H9 (cell line): ENCODE measurements around the gene RFX4. TPM values are rescaled to one million over a fixed set of nuclear protein-coding genes. Genes with fewer than 3 reads are reported as not detected.

ENCODE experiments used
- DNase-seq: peaks from one replicate; pipeline ENCODE4 v3.0.0-alpha.2; 2017
- H2AFZ ChIP-seq: one replicate; pipeline ENCODE4 v1.6.1; 2013; ENCODE audit warnings: mild to moderate bottlenecking, low read length, control low read depth, moderate library complexity
- H2AK5ac ChIP-seq: 2 replicates; pipeline ENCODE4 v1.6.1; 2013; ENCODE audit warnings: low read length, control low read depth, mixed read lengths; ENCODE audit not compliant: insufficient read length
- H2BK120ac ChIP-seq: one replicate; pipeline ENCODE4 v1.6.1; 2013; ENCODE audit warnings: low read depth, mild to moderate bottlenecking, low read length, control low read depth, inconsistent platforms; ENCODE audit not compliant: poor library complexity, severe bottlenecking
- H2BK12ac ChIP-seq: 2 replicates; pipeline ENCODE4 v1.6.1; 2013; ENCODE audit warnings: low read length, control low read depth, mixed read lengths, low read depth; ENCODE audit not compliant: insufficient read length
- H2BK15ac ChIP-seq: 2 replicates; pipeline ENCODE4 v1.6.1; 2013; ENCODE audit warnings: low read depth, low read length, control low read depth
- H2BK20ac ChIP-seq: one replicate; pipeline ENCODE4 v1.6.1; 2013; ENCODE audit warnings: low read depth, mild to moderate bottlenecking, low read length, control low read depth, inconsistent platforms; ENCODE audit not compliant: poor library complexity, severe bottlenecking
- H2BK5ac ChIP-seq: 2 replicates; pipeline ENCODE4 v1.6.1; 2013; ENCODE audit warnings: low read length, control low read depth, mixed read lengths; ENCODE audit not compliant: insufficient read length
- H3K14ac ChIP-seq: 2 replicates; pipeline ENCODE4 v1.6.1; 2013; ENCODE audit warnings: low read length, control low read depth; ENCODE audit not compliant: insufficient read depth
- H3K18ac ChIP-seq: 2 replicates; pipeline ENCODE4 v1.6.1; 2013; ENCODE audit warnings: low read depth, mild to moderate bottlenecking, mixed read lengths, low read length, control low read depth; ENCODE audit not compliant: insufficient read length
- H3K23ac ChIP-seq: 2 replicates; pipeline ENCODE4 v1.6.1; 2013; ENCODE audit warnings: low read length, control low read depth, mixed read lengths, low read depth; ENCODE audit not compliant: insufficient read length
- H3K23me2 ChIP-seq: 2 replicates; pipeline ENCODE4 v1.6.1; 2013; ENCODE audit warnings: low read depth, mild to moderate bottlenecking, mixed read lengths, low read length, control low read depth; ENCODE audit not compliant: insufficient read length, poor library complexity, severe bottlenecking
- H3K27ac ChIP-seq: 2 replicates; pipeline ENCODE4 v1.5.1; 2013; ENCODE audit warnings: low read length, control low read depth, mixed read lengths, low read depth; ENCODE audit not compliant: insufficient read length
- H3K27me3 ChIP-seq: 2 replicates; pipeline ENCODE4 v1.6.1; 2013; ENCODE audit warnings: low read length, control low read depth, inconsistent platforms; ENCODE audit not compliant: insufficient read depth
- H3K4ac ChIP-seq: 2 replicates; pipeline ENCODE4 v1.6.1; 2013; ENCODE audit warnings: low read depth, mild to moderate bottlenecking, control low read depth, inconsistent platforms, low read length, moderate library complexity
- H3K4me1 ChIP-seq: 2 replicates; pipeline ENCODE4 v1.6.1; 2013; ENCODE audit warnings: low read length, control low read depth, inconsistent platforms; ENCODE audit not compliant: insufficient read depth
- H3K4me2 ChIP-seq: 2 replicates; pipeline ENCODE4 v1.6.1; 2013; ENCODE audit warnings: low read length, control low read depth, mixed read lengths; ENCODE audit not compliant: insufficient read length, insufficient read depth
- H3K56ac ChIP-seq: 2 replicates; pipeline ENCODE4 v1.6.1; 2013; ENCODE audit warnings: low read depth, mild to moderate bottlenecking, mixed read lengths, low read length, control low read depth; ENCODE audit not compliant: insufficient read length
- H3K79me1 ChIP-seq: 2 replicates; pipeline ENCODE4 v1.6.1; 2013; ENCODE audit warnings: low read depth, mild to moderate bottlenecking, moderate library complexity, low read length, control low read depth, inconsistent platforms; ENCODE audit not compliant: insufficient read depth, poor library complexity, severe bottlenecking
- H3K79me2 ChIP-seq: 2 replicates; pipeline ENCODE4 v1.6.1; 2013; ENCODE audit warnings: low read length, control low read depth, inconsistent platforms; ENCODE audit not compliant: insufficient read depth
- H3K9ac ChIP-seq: 2 replicates; pipeline ENCODE4 v1.6.1; 2013; ENCODE audit warnings: low read length, control low read depth, mixed read lengths; ENCODE audit not compliant: insufficient read length; ENCODE audit errors: extremely low read depth
- H3K9me3 ChIP-seq: one replicate; pipeline ENCODE4 v1.6.1; 2013; ENCODE audit warnings: low read depth, low read length, inconsistent platforms; ENCODE audit not compliant: control insufficient read depth
- H3T11ph ChIP-seq: one replicate; pipeline ENCODE4 v1.6.1; 2013; ENCODE audit warnings: mild to moderate bottlenecking, low read length, control low read depth, inconsistent platforms
- H4K20me1 ChIP-seq: one replicate; pipeline ENCODE4 v1.6.1; 2013; ENCODE audit not compliant: control insufficient read depth, insufficient read length, insufficient read depth
- H4K5ac ChIP-seq: 2 replicates; pipeline ENCODE4 v1.6.1; 2013; ENCODE audit warnings: low read depth, mild to moderate bottlenecking, mixed read lengths, low read length, control low read depth; ENCODE audit not compliant: insufficient read length
- H4K8ac ChIP-seq: replicated peaks from 2 replicates; pipeline ENCODE4 v1.6.1; 2013; ENCODE audit warnings: low read length, control low read depth, mixed read lengths, low read depth; ENCODE audit not compliant: insufficient read length
- H4K91ac ChIP-seq: 2 replicates; pipeline ENCODE4 v1.6.1; 2013; ENCODE audit warnings: low read depth, mild to moderate bottlenecking, moderate library complexity, mixed read lengths, low read length, control low read depth; ENCODE audit not compliant: insufficient read length
- H3K27ac Mint-ChIP-seq, 3 experiments: 2 replicates in 2 of 3; 3 replicates in 1 of 3; pipeline ENCODE4 v1.8.0; 2020 to 2021; ENCODE audit warnings: mixed read lengths in 3 of 3, mild to moderate bottlenecking in 1 of 3, moderate library complexity in 1 of 3
- H3K27me3 Mint-ChIP-seq: 2 replicates; pipeline ENCODE4 v1.8.0; 2021; ENCODE audit warnings: low read depth, mild to moderate bottlenecking, moderate library complexity, mixed read lengths
- H3K36me3 Mint-ChIP-seq, 3 experiments: 2 replicates in 2 of 3; 3 replicates in 1 of 3; pipeline ENCODE4 v1.8.0; 2020 to 2021; ENCODE audit warnings: low read depth in 3 of 3, mixed read lengths in 3 of 3; ENCODE audit not compliant: insufficient read depth in 1 of 3
- H3K4me1 Mint-ChIP-seq, 2 experiments: 2 replicates each; pipeline ENCODE4 v1.8.0; 2020; ENCODE audit warnings: mixed read lengths in 2 of 2
- H3K4me3 Mint-ChIP-seq, 2 experiments: 2 replicates in 1 of 2; 3 replicates in 1 of 2; pipeline ENCODE4 v1.8.0; 2020 to 2021; ENCODE audit warnings: mild to moderate bottlenecking in 2 of 2, mixed read lengths in 2 of 2, moderate library complexity in 1 of 2
- H3K9me3 Mint-ChIP-seq, 2 experiments: 2 replicates in 1 of 2; 3 replicates in 1 of 2; pipeline ENCODE4 v1.8.0; 2020; ENCODE audit warnings: mild to moderate bottlenecking in 2 of 2, mixed read lengths in 2 of 2, moderate library complexity in 1 of 2
- WGBS: extraction: QIAGEN DNeasy Blood & Tissue Kit; methylation state at CpG from one replicate; pipeline ENCODE4 v1.1.7; 2013; ENCODE audit warnings: missing lambda C conversion rate, low lambda C conversion rate, mixed read lengths; ENCODE audit not compliant: insufficient read length; ENCODE audit errors: extremely low coverage; 5-methylcytosine and 5-hydroxymethylcytosine counted together
- total RNA-seq: library from RNA; stranded (reverse); gene quantifications from 2 replicates; pipeline ENCODE4 v1.2.1, GENCODE V29; 2021
- TF ChIP-seq, protein P1 (sequence below): fragments of 200-600 bp; sonication (generic); conservative IDR thresholded peaks from 3 replicates; pipeline ENCODE4 v1.8.0; 2021; ENCODE audit warnings: antibody characterized with exemption, mild to moderate bottlenecking

Gene RFX4
- total RNA-seq, 1 experiment from 2014 or later = 0.57 TPM

DNA sequence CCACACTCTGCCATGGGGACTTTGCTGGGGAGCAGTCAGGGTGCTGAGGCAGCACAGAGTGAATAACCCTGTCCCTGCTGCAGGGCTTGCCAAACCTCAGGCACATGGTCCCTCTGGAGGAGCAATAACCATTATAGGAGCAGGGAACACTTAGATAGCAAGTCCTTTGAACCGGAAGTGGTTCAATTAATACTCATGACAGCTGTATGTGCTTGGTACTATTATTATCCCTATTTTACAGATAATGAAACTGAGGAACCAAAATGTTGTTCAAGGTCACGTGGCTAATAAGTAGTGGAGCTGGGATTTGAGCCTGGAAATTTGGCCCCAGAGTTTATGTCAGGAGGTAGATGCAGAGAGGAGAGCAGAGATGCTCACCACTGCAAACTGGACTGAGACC, 49.0 kb downstream of the RFX4 start:
- no peak overlapping the region for H2BK5ac ChIP-seq
- no peak overlapping the region for H3T11ph ChIP-seq
- H3K79me2 ChIP-seq = no peaks in the 10 kb centered on the region
- no peak overlapping the region for H3K4ac ChIP-seq
- H4K8ac ChIP-seq = no peak overlapping the region
- no peak overlapping the region for H2BK15ac ChIP-seq
- no peak overlapping the region for H2AFZ ChIP-seq
- no peaks in the 10 kb centered on the region for H3K27me3 ChIP-seq
- no peak overlapping the region for H2BK20ac ChIP-seq
- no peaks in the 10 kb centered on the region for H3K79me1 ChIP-seq
- H4K91ac ChIP-seq = no peak overlapping the region
- H3K9ac ChIP-seq = no peak overlapping the region
- no peak overlapping the region for H3K23ac ChIP-seq
- H3K27ac ChIP-seq = no peak overlapping the region
- H3K14ac ChIP-seq = no peak overlapping the region
- H3K4me1 ChIP-seq = no peaks in the 10 kb centered on the region
- no peaks in the 10 kb centered on the region for H3K9me3 Mint-ChIP-seq
- H3K27me3 Mint-ChIP-seq = peaks cover 7% of the 10 kb centered on the region
- no peaks in the 10 kb centered on the region for H3K9me3 ChIP-seq
- no peak overlapping the region for H4K5ac ChIP-seq
- no peak overlapping the region for H2BK120ac ChIP-seq
- H3K27ac Mint-ChIP-seq = no peak overlapping the region
- peaks cover 0 to 7% of the 10 kb centered on the region in 2 experiments; a peak in 2 of 4 replicates for H3K4me1 Mint-ChIP-seq
- H4K20me1 ChIP-seq = no peaks in the 10 kb centered on the region
- TF ChIP-seq, protein P1, sequence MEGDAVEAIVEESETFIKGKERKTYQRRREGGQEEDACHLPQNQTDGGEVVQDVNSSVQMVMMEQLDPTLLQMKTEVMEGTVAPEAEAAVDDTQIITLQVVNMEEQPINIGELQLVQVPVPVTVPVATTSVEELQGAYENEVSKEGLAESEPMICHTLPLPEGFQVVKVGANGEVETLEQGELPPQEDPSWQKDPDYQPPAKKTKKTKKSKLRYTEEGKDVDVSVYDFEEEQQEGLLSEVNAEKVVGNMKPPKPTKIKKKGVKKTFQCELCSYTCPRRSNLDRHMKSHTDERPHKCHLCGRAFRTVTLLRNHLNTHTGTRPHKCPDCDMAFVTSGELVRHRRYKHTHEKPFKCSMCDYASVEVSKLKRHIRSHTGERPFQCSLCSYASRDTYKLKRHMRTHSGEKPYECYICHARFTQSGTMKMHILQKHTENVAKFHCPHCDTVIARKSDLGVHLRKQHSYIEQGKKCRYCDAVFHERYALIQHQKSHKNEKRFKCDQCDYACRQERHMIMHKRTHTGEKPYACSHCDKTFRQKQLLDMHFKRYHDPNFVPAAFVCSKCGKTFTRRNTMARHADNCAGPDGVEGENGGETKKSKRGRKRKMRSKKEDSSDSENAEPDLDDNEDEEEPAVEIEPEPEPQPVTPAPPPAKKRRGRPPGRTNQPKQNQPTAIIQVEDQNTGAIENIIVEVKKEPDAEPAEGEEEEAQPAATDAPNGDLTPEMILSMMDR = no peak
- no peak overlapping the region for H3K4me3 Mint-ChIP-seq
- H3K18ac ChIP-seq = no peak overlapping the region
- no CpG with 5 or more reads among the region's 2 CpGs for WGBS
- no peak overlapping the region for H3K4me2 ChIP-seq
- no peak for DNase-seq
- H2BK12ac ChIP-seq = no peak overlapping the region
- no peaks in the 10 kb centered on the region for H3K23me2 ChIP-seq
- no peak overlapping the region for H2AK5ac ChIP-seq
- H3K56ac ChIP-seq = no peak overlapping the region
- H3K36me3 Mint-ChIP-seq = no peaks in the 10 kb centered on the region; a peak in 1 of 7 replicates
